ENCODE measurements around the gene CCNK. TPM values are rescaled to one million over a fixed set of nuclear protein-coding genes. Genes with fewer than 3 reads are reported as not detected.

The CCNK gene
- total RNA-seq, 1 donor from 2014 or later: 66.2 TPM

- no peak for TF ChIP-seq CTCF (conservative IDR thresholded peaks at IDR 0.05)
- Mint-ChIP-seq H3K4me1 (ENCODE audit: unreplicated experiment) (peaks cover 18% of the 10 kb centered on the region), H3K36me3 (no peaks in the 10 kb centered on the region), H3K4me3 (no peak overlapping the region), H3K27me3 (no peaks in the 10 kb centered on the region), H3K27ac (no peak overlapping the region), H3K9me3 (no peaks in the 10 kb centered on the region)
- no peak for DNase-seq (ENCODE audit: extremely low spot score, unreplicated experiment)
Measured at GRCh38 chr14:99517643-99518381, 36.6 kb downstream of the CCNK start.

GRCh38 chr14:99518441-99519346 is 37.5 kb downstream of the CCNK start:
- peak overlapping the region; percentile 59 for H3K27ac Mint-ChIP-seq
- H3K27me3 Mint-ChIP-seq: no peaks in the 10 kb centered on the region
- no peaks in the 10 kb centered on the region for H3K9me3 Mint-ChIP-seq
- DNase-seq (ENCODE audit: extremely low spot score, unreplicated experiment): peak; percentile 86
- TF ChIP-seq CTCF (conservative IDR thresholded peaks at IDR 0.05): peak; percentile 97
- no peaks in the 10 kb centered on the region for H3K36me3 Mint-ChIP-seq
- peaks cover 20% of the 10 kb centered on the region for H3K4me1 Mint-ChIP-seq (ENCODE audit: unreplicated experiment)
- no peak overlapping the region for H3K4me3 Mint-ChIP-seq

DNA sequence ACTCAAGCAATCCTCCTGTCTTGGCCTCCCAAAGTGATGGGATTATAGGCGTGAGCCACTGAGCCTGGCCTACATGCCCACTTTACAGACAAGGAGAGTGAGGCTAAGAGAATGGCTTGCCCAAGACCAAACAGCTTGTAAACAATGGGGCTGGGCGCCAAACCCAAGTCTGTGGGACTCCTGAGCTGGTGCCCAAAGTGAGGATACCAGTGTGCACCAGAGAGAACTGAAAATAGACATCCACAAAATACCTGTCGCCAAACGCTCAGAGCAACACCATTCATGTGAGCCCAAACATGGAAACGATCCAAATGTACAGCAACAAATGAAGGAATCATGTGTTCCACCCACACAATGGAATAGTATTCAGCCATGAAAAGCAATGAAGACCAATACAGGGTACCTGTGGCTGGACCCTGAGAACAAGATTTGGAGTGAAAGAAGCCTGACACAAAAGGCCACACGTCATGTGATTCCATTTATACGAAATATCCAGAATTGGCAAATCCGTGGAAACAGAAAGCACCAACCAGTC is 38.2 kb downstream of the CCNK start:
- peaks cover 25% of the 10 kb centered on the region for H3K4me1 Mint-ChIP-seq (ENCODE audit: unreplicated experiment)
- no peak overlapping the region for H3K4me3 Mint-ChIP-seq
- no peaks in the 10 kb centered on the region for H3K27me3 Mint-ChIP-seq
- no peak for TF ChIP-seq CTCF (conservative IDR thresholded peaks at IDR 0.05)
- peak overlapping the region; percentile 59 for H3K27ac Mint-ChIP-seq
- no peaks in the 10 kb centered on the region for H3K9me3 Mint-ChIP-seq
- DNase-seq (ENCODE audit: extremely low spot score, unreplicated experiment): no peak
- H3K36me3 Mint-ChIP-seq: no peaks in the 10 kb centered on the region

DNA sequence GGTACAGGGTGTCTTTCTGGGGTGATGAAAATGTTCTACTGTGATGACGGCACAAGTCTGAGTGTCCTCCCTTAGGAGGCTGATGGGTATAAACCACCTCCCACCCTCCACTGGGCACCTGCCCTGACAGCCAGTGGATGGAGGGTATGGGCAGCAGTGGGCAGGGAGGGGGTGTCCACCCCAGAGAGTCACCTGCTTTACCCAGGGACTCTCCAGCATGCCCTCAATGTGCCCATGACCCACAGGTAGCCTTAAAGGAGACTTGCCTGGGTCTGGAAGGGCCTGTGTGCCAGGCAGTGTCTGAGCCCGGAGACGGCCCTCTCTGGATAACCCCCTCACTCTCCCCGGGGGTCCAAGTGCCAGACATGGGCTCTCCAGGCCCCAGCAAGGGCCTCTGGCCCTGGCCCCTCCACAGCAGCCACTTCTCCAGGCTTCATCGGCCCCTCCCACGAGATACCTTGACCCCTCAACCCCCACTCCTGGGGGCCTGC is 38.8 kb downstream of the CCNK start:
- H3K4me3 Mint-ChIP-seq: no peak overlapping the region
- DNase-seq (ENCODE audit: extremely low spot score, unreplicated experiment): no peak
- H3K27me3 Mint-ChIP-seq: no peaks in the 10 kb centered on the region
- H3K27ac Mint-ChIP-seq: peak overlapping the region; percentile 59
- no peak for TF ChIP-seq CTCF (conservative IDR thresholded peaks at IDR 0.05)
- H3K9me3 Mint-ChIP-seq: no peaks in the 10 kb centered on the region
- no peaks in the 10 kb centered on the region for H3K36me3 Mint-ChIP-seq
- H3K4me1 Mint-ChIP-seq (ENCODE audit: unreplicated experiment): peaks cover 30% of the 10 kb centered on the region

- H3K27ac Mint-ChIP-seq: peak overlapping the region; percentile 75
- no peak for DNase-seq (ENCODE audit: extremely low spot score, unreplicated experiment)
- no peaks in the 10 kb centered on the region for H3K27me3 Mint-ChIP-seq
- H3K36me3 Mint-ChIP-seq: no peaks in the 10 kb centered on the region
- H3K4me3 Mint-ChIP-seq: peak overlapping the region; percentile 31
- H3K4me1 Mint-ChIP-seq (ENCODE audit: unreplicated experiment): peaks cover 35% of the 10 kb centered on the region
- H3K9me3 Mint-ChIP-seq: no peaks in the 10 kb centered on the region
- TF ChIP-seq CTCF (conservative IDR thresholded peaks at IDR 0.05): no peak
Measured at GRCh38 chr14:99520571-99521081, 39.4 kb downstream of the CCNK start.

Measured in type B pancreatic cell (in vitro differentiated cells).